Activated T-cell treated with anti-CD3 and anti-CD28 coated beads for 24 hours (primary cell): ENCODE measurements around the gene ZMYND11.
"Not testable (repeated sequence)": the region's sequence is repeated elsewhere in the genome, so short reads cannot be mapped to it uniquely, and the experiment has no call there.

Experiments used
- DNase-seq: peaks from one replicate; pipeline ENCODE4 v3.0.0-alpha.2; 2020; ENCODE audit warnings: low read depth

The ZMYND11 gene

GRCh38 chr10:132946-133898, 2.0 kb upstream of the ZMYND11 start:
- no peak for DNase-seq

DNA sequence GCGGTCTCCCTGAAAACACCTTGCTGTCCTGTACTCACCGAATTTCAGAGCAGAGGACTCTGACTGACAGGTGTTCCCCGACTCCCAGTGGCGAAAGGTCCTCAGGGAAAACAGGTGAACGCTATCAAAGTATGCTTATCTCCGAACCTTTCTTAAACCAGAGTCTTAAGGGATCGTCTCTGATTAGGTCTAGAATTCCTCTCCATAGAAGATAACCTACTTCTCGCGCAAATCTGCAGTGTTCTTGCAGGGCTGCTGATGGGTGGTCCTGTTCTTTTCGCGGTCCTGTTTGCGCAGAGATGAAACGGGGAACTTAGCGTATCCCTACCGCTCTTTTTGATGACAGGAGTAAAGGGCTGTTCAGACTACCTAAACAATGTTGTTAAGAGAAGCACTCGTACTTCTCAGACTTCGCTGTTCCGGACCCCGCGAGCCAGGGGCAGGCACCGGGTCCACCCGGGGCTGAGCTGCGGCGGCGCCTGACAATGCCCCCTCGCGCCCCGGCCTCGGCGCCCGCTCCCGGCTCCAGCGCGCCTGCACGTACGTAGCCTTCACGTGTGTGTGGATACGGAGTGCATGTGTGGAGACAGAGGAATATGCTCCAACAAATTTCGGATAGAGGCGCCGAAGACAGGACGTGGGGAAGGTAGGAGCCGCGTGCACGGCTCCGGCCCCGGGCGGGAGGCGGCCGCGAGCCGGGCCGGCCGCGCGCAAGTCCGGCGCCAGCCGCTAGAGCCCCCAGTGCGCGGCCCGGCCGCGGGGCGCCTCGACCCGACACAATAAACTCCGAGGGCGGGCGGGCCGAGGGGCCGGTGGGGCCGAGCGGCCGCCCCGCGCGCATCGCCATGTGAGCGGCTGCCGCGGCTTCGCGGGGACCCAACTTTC, 766 bp upstream of the ZMYND11 start:
- peak; percentile 28 for DNase-seq

GRCh38 chr10:135601-136464, 578 bp downstream of the ZMYND11 start:
- peak; percentile 55 for DNase-seq

GRCh38 chr10:136465-136762, 1.2 kb downstream of the ZMYND11 start:
- DNase-seq: no peak

DNA sequence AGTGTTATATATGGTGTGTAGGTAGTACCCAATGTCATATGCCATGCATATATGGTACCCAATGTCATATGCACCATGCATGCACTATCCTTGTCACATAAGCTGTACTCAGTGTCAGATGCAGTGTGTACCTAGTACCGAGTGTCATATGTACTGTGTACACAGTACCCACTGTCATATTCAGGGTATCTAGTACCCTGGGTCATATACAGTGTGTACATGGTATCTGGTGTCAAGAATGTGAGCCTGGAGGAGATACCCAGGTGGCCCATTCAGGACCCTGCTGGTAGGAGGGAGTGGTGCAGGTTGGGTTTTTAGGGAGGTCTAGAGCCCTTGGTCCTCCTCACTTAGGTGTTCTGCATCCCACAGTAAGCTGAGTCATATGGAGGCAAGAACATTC, 1.8 kb downstream of the ZMYND11 start:
- peak; percentile 16 for DNase-seq

DNA sequence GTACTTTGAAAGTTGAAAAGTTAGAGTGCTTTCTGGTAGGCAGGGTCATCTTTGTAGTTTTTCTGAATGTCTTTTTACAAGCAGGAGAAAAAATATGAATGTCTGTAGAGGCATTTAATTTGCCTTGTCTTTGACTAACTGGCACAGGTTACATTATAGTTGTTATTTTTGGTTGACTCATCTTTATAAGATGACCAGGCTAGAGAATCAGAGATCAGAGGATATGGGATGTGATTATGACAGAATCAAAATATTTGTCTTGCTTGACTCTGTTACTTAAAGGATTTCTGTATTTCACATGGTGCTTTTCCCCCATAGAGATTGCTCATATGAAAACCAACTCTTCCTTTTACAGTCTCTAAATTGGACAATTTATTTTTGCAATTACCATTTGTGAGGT, 2.4 kb downstream of the ZMYND11 start:
- no peak for DNase-seq

GRCh38 chr10:142371-142770, 7.1 kb downstream of the ZMYND11 start:
- DNase-seq: no peak

- DNase-seq: no peak
Measured at GRCh38 chr10:152915-153314, 17.7 kb downstream of the ZMYND11 start.

DNA sequence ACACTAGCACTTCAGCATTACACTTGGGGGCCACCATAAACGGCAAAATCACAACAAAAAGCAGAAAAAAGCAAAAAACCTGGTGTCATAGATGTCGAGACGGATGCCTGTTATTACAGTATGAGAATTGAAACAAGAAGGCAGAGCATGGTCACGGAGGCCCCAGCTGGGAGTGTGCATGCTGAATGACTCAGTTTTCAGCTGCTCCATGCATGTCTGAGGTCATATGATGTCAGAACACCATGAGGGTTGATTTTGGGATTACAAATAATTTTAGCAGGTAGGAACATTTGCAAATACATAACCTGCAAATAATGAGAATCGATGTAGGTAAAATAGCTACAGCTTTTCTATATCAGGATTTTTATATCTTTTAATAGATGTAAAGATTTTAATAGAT, 19.1 kb downstream of the ZMYND11 start:
- no peak for DNase-seq

GRCh38 chr10:167383-167782, 32.1 kb downstream of the ZMYND11 start:
- DNase-seq: no peak

DNA sequence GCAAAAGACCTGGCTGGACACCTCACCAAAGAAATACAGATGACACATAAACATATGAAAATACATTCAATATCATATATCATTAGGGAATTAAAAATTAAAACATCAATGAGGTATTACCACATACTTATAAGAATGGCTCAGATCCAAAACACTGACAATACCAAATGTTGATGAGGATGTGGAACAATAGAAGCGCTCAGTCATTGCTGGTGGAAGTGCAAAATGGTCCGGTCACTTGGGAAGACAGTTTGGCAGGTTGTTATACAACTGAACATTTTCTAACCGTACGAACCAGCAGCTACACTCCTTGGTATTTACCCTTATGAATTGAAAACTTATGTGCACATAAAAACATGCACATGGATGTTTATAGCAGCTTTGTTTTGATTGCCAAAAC, 38.5 kb downstream of the ZMYND11 start:
- no peak for DNase-seq

GRCh38 chr10:176677-177076, 41.4 kb downstream of the ZMYND11 start:
- no peak for DNase-seq

- no peak for DNase-seq
Measured at GRCh38 chr10:178208-178607, 43.0 kb downstream of the ZMYND11 start.

GRCh38 chr10:178723-179122, 43.5 kb downstream of the ZMYND11 start:
- DNase-seq: no peak

DNA sequence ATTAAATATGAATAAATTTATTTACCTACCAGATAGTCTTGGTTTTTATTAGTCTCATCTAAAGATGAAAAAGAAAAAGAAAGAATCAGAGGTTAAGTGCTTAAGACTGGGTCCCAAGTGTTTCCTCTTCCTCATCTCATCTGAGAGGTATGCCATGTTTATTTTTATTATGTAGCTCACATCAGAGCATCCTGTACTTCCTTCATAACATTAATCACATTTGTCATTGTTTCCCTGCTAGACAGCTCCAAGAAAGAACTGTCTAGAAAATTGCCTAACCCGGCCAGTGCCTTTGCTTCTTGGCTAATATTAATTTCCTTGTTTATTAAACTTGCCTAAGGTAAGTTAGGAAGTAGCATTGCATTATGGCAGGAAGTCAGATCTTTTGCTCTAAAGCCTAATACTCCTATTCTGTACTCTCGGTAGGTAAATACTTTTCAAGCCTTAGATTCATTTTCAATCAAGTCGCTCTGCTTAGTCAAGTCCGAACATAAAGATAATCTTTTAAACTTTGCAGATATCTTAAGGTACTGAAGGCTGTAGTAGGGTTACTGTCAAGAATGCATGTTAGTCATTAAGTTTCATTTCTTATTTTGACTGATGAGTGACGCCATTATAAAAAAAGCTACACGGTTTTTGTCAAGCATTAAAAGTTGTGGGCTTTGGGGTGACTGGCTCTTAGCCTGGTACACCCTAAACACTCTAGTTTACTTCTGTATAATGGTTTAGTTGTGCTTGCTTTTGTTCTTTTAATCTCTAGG, 47.4 kb downstream of the ZMYND11 start:
- DNase-seq: no peak

- no peak for DNase-seq
Measured at GRCh38 chr10:184174-184573, 48.9 kb downstream of the ZMYND11 start.

- DNase-seq: no peak
Measured at GRCh38 chr10:184911-185310, 49.7 kb downstream of the ZMYND11 start.

GRCh38 chr10:185571-185970, 50.3 kb downstream of the ZMYND11 start:
- not testable (repeated sequence) for DNase-seq

DNA sequence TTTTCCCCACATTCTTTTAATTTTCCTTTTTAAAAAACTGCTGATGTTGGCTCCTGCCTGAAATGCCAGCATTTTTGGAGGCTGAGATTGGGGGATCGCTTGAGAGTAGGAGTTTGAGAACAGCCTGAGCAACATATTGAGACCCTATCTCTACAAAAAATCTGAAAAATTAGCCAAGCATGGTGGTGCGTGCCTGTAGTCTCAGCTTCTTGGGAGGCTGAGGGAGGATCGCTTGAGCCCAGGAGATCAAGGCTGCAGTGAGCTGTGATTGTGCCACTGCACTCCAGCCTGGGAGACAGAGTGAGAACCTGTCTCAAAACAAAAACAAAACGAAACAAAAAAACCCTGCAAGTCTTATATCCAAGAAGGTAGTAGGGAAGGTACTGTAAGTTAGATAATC, 51.7 kb downstream of the ZMYND11 start:
- DNase-seq: no peak

DNA sequence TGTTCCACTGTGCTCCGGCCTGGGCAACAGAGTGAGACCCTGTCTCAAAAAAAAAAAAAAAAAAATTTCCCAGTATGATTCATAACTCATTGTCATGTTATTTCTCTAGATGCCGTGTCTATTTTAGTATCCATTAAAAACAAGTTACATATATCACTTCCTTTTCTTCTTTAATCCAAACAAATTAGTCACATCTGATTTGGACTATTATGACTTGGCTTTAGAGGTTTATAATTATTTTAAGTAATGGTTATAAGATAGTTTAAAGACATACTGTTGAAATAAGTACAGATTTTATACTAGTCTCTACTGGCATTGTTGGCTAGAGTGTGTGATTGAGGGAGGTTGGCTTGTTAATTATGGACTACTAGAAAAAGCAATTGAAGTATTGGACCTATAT, 53.3 kb downstream of the ZMYND11 start:
- no peak for DNase-seq

DNA sequence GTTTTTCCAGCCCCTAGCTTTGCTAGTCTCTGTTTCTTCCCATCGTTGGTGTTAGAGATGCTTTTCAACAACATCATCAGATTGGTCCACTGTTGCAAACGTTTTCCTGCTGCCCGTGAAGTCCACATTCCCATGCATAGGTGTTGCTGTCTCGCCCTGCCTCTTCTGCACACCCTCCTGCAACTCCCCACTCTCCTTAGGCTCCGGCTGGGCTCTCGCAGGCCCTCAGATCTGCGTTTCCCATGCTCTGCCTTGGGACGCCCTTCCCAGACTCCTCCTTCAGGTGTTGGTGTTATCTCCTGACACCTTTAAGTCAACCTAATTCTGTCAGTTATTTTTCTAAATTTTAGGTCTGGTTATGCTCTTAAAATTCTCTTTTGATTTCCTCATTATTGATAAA, 55.0 kb downstream of the ZMYND11 start:
- DNase-seq: no peak
